Gastroesophageal sphincter (tissue), 3 donors: Measurements from ENCODE around the gene LDLRAD3.

Experiments
- EP300 ChIP-seq: sonication (generic); formaldehyde crosslinking; IDR thresholded peaks from one replicate; pipeline ENCODE4 v1.6.1; 2017; ENCODE audit warnings: antibody characterized with exemption, mild to moderate bottlenecking
- POLR2A ChIP-seq, 2 donors: fragments of 450-650 bp; IDR thresholded peaks; one replicate each; pipeline ENCODE4 v1.6.1; 2017; ENCODE audit warnings: antibody characterized with exemption in 2 of 2, mild to moderate bottlenecking in 2 of 2, moderate library complexity in 1 of 2
- TF ChIP-seq, protein P1 (sequence below), 4 experiments: fragments of 200-600 bp in 2 of 4; fragments of 450-650 bp in 2 of 4; sonication (generic) in 1 of 4; IDR thresholded peaks; one replicate each; pipeline ENCODE4 v1.5.1; 2017 to 2019; ENCODE audit warnings: antibody characterized with exemption in 4 of 4, mild to moderate bottlenecking in 2 of 4, moderate library complexity in 2 of 4

DNA sequence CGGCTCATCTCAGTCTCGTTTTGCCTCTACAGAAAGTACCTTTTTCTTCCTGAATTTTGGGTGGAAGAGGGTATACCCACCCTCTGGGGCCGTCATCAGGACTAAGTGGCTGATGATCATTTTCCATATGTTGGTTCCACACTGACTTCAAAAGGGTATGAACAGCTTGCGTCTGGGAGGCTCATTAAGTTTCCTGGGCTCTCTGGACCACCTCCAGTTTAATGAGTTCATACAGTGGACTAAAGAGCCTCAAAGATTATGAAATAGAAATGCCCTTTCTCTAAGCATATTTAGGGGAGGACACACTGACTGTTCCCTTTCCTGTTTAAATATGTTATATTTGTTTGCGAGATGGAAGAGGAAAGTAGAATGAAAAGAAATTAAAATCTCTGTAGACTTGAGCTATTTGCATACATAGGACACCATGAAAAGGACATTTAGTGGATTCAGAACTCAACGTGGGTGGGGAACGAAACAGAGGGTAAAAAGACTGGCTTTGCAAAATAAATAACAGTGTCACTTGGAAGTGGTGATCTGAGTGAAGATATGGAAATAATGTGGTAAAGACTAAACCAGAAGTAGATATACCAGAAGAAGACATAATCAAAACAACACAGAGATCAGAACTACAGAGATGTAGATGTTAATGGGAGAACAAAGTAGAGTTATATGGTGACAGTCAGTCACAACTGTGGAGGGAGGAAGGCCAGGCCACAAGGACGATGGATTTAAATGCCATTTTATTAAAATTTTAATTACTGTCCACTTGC lies 18.7 kb downstream of the LDLRAD3 start:
- TF ChIP-seq EP300 (no peak), POLR2A (IDR thresholded peaks at IDR 0.05) (no peak)
- TF ChIP-seq, protein P1, sequence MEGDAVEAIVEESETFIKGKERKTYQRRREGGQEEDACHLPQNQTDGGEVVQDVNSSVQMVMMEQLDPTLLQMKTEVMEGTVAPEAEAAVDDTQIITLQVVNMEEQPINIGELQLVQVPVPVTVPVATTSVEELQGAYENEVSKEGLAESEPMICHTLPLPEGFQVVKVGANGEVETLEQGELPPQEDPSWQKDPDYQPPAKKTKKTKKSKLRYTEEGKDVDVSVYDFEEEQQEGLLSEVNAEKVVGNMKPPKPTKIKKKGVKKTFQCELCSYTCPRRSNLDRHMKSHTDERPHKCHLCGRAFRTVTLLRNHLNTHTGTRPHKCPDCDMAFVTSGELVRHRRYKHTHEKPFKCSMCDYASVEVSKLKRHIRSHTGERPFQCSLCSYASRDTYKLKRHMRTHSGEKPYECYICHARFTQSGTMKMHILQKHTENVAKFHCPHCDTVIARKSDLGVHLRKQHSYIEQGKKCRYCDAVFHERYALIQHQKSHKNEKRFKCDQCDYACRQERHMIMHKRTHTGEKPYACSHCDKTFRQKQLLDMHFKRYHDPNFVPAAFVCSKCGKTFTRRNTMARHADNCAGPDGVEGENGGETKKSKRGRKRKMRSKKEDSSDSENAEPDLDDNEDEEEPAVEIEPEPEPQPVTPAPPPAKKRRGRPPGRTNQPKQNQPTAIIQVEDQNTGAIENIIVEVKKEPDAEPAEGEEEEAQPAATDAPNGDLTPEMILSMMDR (IDR thresholded peaks at IDR 0.05) = no peak
